T-helper 2 cell treated with Interferon-gamma antibody and Interleukin-4, amounts not matched to agents 5 μg/mL and 100 μg/mL, for 36 hours (primary cell): Measurements from ENCODE around the gene SOX18.

Experiments
- DNase-seq: peaks from one replicate; pipeline ENCODE4 v3.0.0; 2021; ENCODE audit warnings: low spot score
- H3K27ac Mint-ChIP-seq: one replicate; pipeline ENCODE4 v1.8.0; 2021; ENCODE audit warnings: mild to moderate bottlenecking, mixed read lengths
- H3K27me3 Mint-ChIP-seq: one replicate; pipeline ENCODE4 v1.8.0; 2021; ENCODE audit warnings: low read depth, mixed read lengths
- H3K36me3 Mint-ChIP-seq: one replicate; pipeline ENCODE4 v1.8.0; 2021; ENCODE audit warnings: low read depth, mixed read lengths
- H3K4me1 Mint-ChIP-seq: one replicate; pipeline ENCODE4 v1.8.0; 2021; ENCODE audit warnings: low read depth, mixed read lengths
- H3K4me3 Mint-ChIP-seq: one replicate; pipeline ENCODE4 v1.8.0; 2022; ENCODE audit warnings: mild to moderate bottlenecking, moderate library complexity, mixed read lengths
- H3K9me3 Mint-ChIP-seq: one replicate; pipeline ENCODE4 v1.8.0; 2021; ENCODE audit warnings: mixed read lengths

Gene SOX18

DNA sequence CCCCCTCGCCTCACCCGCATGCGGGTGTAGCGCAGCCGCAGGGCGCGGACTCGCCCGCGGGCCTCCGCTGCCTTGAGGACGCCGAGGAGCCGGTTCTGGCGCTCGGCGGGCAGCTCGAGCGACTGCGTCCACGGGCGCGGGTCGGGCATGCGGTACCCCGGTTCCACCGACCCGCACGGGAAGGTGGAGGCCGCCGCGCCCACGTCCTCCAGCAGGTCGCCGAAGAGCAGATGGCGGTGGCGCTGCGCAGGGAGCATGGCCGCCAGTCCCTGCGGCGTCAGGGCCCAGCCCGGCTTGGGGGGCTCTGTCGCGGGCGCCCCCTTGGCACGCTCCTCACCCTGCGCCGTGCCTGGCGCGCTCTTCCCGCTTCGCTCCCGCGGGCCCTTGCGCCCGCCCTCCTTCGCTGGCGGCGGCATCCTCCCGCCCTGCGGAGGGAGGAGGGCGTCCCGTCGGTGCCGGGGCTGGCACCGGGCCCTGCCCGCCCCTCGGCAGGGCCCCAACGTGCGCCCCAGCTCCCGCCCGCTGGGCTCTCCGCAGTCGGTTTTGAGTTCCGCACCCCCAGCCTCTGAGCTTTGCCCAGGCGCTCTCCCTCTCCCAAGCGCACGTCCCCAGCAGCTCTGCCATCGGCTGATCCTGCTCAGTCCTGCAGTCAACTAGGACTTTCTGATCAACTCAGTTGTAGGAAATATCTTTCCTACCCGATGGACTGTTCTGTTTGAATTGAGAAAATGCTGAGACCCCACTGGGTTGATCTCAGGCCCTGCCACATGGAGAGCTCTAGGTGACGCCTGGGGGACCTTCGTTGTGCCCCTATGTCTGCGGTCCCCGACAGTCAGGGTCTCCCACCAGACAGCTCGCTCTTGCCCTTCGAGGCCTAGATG is 34.6 kb upstream of the SOX18 start, which contains the start of gene LKAAEAR1:
LKAAEAR1 (minus strand) TSS at position 595 of the 881 bp plus-strand sequence; CDS start at position 416, 179 bp downstream.
- DNase-seq: no peak
- Mint-ChIP-seq H3K9me3 (no peaks in the 10 kb centered on the region), H3K27ac (peak within 1 kb of the TSS; percentile 67), H3K4me1 (peaks cover 23% of the 10 kb centered on the region), H3K36me3 (peaks cover 1% of the 10 kb centered on the region), H3K4me3 (peak within 1 kb of the TSS; percentile 82), H3K27me3 (peaks cover 46% of the 10 kb centered on the region)

DNA sequence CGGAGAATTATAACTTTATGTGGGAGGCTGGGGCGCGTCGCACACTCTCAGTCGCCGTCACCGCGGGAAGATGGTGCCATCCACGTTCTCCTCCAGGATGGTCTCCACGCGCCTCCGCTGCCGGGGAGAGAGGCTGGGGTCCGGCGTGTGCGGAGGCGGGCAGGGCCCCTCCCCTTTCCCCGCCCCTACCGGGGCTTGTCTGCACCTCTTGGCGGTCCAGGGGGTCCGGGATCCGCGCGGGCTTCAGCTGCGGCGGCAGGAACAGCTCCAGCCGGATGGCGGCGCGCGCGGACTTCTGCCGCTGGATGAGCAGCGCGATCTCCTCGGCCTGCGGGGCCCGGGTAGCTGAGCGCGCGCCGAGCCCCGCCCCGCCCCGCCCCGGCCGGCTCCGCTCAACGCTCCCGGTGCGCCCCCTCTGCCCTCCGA is 34.0 kb upstream of the SOX18 start:
- H3K36me3 Mint-ChIP-seq: peaks cover 3% of the 10 kb centered on the region
- peaks cover 43% of the 10 kb centered on the region for H3K27me3 Mint-ChIP-seq
- H3K4me3 Mint-ChIP-seq: peak overlapping the region; percentile 78
- H3K9me3 Mint-ChIP-seq: no peaks in the 10 kb centered on the region
- DNase-seq: peak; percentile 76
- H3K4me1 Mint-ChIP-seq: peaks cover 23% of the 10 kb centered on the region
- H3K27ac Mint-ChIP-seq: no peak overlapping the region

DNA sequence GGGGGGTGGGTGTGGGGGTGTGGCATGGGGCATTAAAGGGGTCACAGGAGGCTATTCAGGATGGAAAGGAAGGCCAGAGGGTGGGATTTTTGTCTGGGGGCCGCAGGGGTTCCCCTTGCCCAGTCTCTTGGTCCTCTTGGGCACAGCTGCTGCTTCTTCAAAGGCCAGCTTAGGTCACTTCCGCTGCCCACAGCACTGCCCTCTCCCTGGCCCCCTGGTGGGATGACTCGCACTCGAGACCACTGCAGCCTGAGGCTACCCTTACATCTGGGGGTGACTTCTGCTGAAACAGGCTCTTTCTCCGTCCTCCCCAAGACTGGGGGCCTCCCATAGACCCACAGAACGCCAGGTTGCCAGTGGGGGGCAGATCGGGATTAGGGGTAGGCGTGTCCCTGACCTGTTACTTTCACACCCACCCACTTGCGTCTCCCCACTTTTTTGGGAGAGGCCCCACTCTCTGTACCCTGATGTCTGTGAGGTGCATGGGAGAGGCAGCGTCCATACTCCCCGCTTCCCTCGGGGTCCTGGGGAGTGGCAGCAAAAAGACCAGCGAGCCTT is 33.5 kb upstream of the SOX18 start:
- Mint-ChIP-seq H3K4me1 (peaks cover 25% of the 10 kb centered on the region), H3K36me3 (peaks cover 5% of the 10 kb centered on the region), H3K4me3 (peak overlapping the region; percentile 78), H3K27ac (no peak overlapping the region), H3K27me3 (peaks cover 41% of the 10 kb centered on the region), H3K9me3 (no peaks in the 10 kb centered on the region)
- no peak for DNase-seq

DNA sequence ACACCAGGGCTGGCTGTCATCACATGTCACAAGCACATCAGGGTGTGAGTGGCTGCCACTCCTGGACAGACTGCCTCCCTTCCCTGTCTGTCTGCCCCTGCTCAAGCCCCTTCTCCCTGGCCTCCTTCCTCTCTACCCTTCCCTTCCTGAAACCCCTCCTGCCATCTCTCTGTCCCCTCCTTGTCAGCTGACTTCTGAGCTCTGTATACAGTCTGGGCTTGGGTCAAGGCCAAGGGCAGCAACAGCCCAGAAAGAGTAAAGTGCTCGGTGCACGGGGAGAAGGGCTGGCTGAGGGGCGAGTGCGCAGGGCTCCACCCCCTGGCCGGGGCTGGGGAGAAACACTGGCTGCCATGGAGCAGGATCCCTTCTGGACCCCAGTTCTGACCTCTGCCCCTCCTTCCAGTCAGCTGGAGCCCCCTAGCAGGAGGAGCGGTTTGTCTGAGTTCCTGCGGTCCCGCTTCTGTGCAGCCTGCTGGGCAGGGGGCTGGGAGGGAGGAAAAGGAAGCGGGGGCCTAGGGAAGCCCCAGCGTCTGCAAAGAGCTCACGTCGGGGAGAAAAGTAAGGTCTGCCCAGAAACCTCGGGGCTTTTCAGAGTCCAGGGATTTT is 32.8 kb upstream of the SOX18 start:
- Mint-ChIP-seq H3K4me1 (peaks cover 26% of the 10 kb centered on the region), H3K36me3 (peaks cover 10% of the 10 kb centered on the region), H3K4me3 (peak overlapping the region; percentile 52), H3K9me3 (no peaks in the 10 kb centered on the region), H3K27me3 (peaks cover 41% of the 10 kb centered on the region), H3K27ac (no peak overlapping the region)
- DNase-seq: no peak

DNA sequence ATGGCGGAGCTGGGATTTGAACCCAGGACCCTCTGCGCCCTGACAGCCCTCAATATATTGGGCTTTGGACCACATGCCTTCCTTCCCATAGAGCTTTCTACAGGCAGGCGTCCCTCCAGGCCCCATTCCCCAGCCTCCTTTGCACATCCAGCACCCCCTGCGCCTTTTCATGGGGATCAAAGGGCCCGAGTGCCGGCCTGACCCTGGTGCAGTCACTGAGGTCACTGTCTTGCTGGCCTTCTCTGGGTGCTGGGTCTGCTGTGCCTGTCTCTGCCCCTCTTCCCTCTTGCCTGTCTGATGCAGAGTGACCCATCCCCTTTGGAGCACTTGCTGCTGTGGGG is 32.2 kb upstream of the SOX18 start:
- peak overlapping the region; percentile 24 for H3K4me3 Mint-ChIP-seq
- H3K27ac Mint-ChIP-seq: no peak overlapping the region
- no peak for DNase-seq
- no peaks in the 10 kb centered on the region for H3K9me3 Mint-ChIP-seq
- H3K4me1 Mint-ChIP-seq: peaks cover 26% of the 10 kb centered on the region
- peaks cover 10% of the 10 kb centered on the region for H3K36me3 Mint-ChIP-seq
- peaks cover 39% of the 10 kb centered on the region for H3K27me3 Mint-ChIP-seq

DNA sequence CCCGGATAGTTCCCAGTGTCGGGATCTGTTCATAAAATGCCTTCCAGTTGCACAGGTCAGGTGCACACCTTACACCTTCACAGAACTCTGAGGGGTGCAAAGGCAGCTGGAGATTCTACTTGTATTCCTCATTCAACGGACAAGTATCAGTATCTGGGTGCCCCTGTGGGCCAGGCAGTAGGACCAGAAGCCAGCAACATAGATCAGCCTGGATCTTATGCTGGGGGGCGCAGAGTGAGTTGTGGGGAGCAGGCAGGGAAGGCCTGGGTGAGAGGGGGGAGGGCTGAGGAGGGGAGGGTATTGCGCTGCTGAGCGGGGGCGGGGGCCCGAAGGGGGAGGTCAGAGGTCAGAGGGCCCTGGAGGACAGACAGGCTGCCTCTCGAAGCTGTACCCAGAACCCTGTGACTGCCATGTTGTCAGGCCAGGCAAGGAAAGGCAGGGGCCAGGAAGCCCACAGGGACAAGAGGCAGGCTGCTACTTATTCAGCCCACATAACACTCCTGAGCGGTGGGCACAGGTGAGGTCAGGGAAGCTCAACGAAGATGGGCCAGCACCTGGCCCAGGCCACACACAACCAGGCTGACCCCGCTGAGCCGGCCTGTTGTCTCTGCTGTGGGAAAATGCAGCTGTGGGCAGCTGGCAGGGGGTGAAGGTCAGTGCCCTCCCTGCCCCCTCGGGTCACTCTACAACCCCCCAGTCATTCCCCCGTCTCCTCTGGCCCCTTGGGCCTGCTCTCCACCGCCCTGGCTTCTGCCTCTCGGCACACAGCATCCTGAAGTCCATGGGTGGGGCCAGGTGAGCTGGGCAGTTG is 31.6 kb upstream of the SOX18 start:
- H3K4me1 Mint-ChIP-seq: peaks cover 26% of the 10 kb centered on the region
- peak overlapping the region; percentile 76 for H3K4me3 Mint-ChIP-seq
- peaks cover 35% of the 10 kb centered on the region for H3K27me3 Mint-ChIP-seq
- DNase-seq: no peak
- H3K27ac Mint-ChIP-seq: peak overlapping the region; percentile 55
- H3K36me3 Mint-ChIP-seq: peaks cover 11% of the 10 kb centered on the region
- no peaks in the 10 kb centered on the region for H3K9me3 Mint-ChIP-seq

DNA sequence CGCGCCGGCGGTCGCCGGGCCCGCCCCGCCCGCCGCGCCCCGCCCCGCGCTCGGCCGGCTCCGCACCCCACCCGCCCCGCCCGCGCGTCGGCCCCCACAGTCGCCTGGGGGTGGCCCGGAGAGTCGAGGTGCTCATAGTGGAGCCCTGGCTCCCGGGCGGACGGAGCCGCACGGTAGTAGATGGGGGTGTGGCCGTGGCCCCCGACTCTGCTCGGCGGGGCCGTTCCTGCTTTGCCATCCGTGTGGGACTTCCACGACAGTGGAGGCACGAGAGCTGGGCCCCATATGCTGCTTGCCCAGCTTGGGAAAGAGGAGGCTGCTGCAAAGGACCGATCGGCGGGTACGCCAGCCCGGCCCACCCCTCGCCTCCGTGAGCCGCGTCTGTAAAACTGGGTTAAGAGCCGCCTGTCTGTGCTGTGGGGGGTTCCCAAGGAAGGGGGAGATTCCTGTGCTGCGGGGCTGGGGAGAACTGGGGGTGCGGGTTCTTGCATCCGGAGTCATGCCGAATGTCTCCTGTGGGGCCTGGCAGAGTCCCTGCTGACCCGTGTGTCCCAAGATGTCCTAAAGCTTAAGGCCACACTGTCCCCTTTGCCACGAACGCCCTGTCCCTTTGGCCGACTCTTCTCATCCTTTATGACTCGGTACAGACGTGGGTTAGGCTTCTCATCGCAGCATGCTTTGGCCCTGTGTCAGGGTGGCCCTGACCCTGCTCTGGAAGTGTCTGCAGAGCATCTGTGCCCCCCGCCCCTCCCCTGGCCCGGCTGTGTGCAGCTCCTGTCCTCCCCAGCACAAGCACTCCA is 30.8 kb upstream of the SOX18 start, which contains the start of gene OPRL1:
OPRL1 (plus strand) TSS at position 70 of the 800 bp plus-strand sequence. CDS start 12,639 bp downstream, outside the sequence.
- Mint-ChIP-seq H3K9me3 (no peaks in the 10 kb centered on the region), H3K4me1 (peaks cover 30% of the 10 kb centered on the region), H3K36me3 (peaks cover 19% of the 10 kb centered on the region), H3K4me3 (peak within 1 kb of the TSS; percentile 90), H3K27ac (peak within 1 kb of the TSS; percentile 79), H3K27me3 (peaks cover 27% of the 10 kb centered on the region)
- no peak for DNase-seq

DNA sequence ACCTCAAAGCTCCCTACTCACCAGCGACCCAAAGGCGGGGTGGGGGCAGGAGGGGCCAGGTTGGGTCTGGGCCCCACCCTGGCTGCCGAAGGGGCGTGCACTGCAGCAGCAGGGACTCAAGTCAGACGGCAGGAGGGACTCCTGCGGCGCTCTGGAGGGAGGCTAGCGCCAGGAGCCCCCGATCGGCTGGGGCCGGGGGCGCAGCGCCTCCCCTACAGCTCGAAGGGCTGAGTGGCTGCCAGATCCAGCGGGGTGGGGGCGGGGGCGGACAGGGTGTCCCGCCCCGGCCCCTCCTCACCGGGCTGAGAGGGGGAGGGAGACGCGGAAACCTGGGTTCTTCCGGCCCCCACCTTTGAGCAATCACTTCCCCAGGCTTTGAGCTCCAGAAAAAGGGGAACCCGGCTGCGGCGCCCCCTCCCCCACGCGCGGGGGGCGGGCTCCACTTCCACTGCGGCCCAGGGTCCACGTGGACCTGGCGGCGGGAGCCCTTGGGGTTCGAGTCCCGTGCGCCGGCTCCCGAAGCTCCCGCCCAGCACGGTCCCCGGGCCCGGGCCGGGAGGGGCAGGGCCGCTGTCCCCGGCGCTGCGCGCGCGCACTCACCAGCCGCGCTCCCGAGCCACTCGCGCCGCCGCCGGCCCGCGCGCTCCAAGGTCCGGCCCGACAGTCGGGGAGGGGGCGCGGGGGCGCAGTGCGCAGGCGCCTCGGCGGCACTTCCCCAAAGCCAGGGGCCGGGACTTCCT is 30.0 kb upstream of the SOX18 start, which contains the start of gene RGS19:
RGS19 (minus strand) TSS at position 246 of the 740 bp plus-strand sequence. CDS start 2,632 bp downstream, outside the sequence.
- peaks cover 23% of the 10 kb centered on the region for H3K36me3 Mint-ChIP-seq
- H3K27me3 Mint-ChIP-seq: peaks cover 21% of the 10 kb centered on the region
- H3K27ac Mint-ChIP-seq: peak within 1 kb of the TSS; percentile 79
- peaks cover 29% of the 10 kb centered on the region for H3K4me1 Mint-ChIP-seq
- no peaks in the 10 kb centered on the region for H3K9me3 Mint-ChIP-seq
- peak within 1 kb of the TSS; percentile 90 for H3K4me3 Mint-ChIP-seq
- peak; percentile 85 for DNase-seq

DNA sequence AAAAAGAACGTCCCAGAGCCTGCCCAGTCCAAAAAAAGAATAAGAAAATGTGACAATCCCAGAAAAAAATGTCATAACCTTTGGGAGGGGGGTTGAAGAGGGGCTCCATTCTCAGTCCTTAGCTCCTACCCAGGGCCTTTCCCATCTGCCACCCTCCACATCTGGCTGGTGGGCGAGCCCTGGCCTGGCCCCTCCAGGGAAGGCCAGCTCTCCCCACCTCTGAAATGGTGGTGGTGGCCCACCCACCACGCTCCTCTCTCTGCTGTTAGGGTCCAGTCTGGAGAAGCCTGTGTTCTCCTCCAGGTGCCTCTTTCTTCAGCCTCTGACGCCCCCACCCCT is 29.5 kb upstream of the SOX18 start:
- no peaks in the 10 kb centered on the region for H3K9me3 Mint-ChIP-seq
- H3K4me1 Mint-ChIP-seq: peaks cover 28% of the 10 kb centered on the region
- peaks cover 18% of the 10 kb centered on the region for H3K27me3 Mint-ChIP-seq
- no peak for DNase-seq
- peak overlapping the region; percentile 79 for H3K27ac Mint-ChIP-seq
- peak overlapping the region; percentile 90 for H3K4me3 Mint-ChIP-seq
- H3K36me3 Mint-ChIP-seq: peaks cover 25% of the 10 kb centered on the region

DNA sequence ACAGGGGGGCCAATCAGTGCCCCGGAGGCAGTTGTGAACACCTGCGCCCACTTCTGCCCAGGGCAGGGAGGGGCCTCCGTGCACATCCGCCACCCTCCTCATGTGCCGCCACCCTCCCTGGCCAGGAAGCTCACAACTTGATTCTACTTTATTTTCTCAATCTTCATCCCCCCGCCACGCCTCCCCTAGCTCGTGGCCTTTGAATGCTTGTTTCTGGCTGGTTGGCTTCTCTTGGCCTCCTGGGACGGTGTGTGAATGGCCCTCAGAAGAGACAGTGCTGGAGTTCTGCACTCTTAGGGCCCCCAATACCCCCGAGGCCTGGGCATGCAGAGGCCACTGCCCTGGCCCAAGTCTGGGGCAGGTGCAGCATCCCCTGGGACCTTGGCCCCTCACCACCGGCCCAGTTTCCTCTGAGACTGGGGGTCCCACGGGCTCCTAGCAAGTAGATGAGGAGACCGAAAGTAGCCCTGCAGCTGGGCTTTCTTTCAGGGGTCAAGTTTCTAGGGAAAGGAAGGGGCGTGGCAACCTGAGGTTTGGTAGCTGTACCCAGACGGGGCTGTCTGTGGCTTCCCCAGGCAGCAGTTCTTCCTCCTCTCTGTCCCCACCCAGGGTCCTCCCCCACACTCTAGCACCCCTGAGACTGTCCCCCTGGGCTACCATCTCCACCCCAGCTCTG is 28.6 kb upstream of the SOX18 start:
- Mint-ChIP-seq H3K4me1 (peaks cover 25% of the 10 kb centered on the region), H3K36me3 (peaks cover 28% of the 10 kb centered on the region), H3K9me3 (no peaks in the 10 kb centered on the region), H3K4me3 (peak overlapping the region; percentile 90), H3K27ac (peak overlapping the region; percentile 79), H3K27me3 (peaks cover 15% of the 10 kb centered on the region)
- DNase-seq: peak; percentile 51

DNA sequence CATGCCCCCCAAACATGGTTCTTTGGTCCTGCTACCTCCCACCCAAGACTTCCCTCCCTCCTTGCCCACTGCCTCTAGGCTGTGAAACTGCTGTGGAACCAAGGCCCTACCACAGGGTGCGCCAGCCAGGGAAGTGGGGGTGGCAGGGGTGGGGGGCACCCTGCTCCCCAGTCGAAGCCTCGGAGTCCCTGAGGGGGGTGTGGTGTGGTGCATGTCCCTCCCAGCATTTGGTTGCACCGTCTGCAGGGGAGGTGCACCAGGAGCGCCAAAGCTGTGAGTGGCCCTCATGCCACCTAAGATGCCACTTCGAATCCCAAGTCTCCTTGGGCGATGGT is 28.1 kb upstream of the SOX18 start:
- H3K4me1 Mint-ChIP-seq: peaks cover 21% of the 10 kb centered on the region
- H3K27me3 Mint-ChIP-seq: peaks cover 10% of the 10 kb centered on the region
- H3K4me3 Mint-ChIP-seq: peak overlapping the region; percentile 90
- H3K9me3 Mint-ChIP-seq: no peaks in the 10 kb centered on the region
- peak overlapping the region; percentile 79 for H3K27ac Mint-ChIP-seq
- peaks cover 29% of the 10 kb centered on the region for H3K36me3 Mint-ChIP-seq
- no peak for DNase-seq

DNA sequence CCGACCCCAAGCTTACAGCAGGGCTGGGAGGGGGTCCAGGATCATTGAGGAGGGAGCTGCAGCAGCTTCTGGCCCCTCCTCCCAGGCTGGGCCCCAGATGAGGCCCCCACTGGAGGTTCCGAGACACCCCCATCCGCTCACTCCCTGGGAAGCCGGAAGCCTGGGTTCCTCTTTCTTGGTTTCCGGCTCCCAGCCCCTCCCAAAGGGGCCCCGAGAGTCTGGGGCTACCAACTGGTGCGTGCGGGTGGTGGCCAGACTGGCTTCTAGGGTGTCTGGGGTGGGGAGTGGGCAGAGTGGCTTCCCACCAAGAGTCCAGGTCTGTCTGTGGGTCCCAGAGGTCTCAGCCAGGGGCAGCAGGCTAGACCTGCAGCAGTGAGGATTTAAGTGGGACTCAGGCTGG is 27.7 kb upstream of the SOX18 start:
- Mint-ChIP-seq H3K36me3 (peaks cover 34% of the 10 kb centered on the region), H3K27ac (peak overlapping the region; percentile 81), H3K4me3 (peak overlapping the region; percentile 90), H3K4me1 (peaks cover 21% of the 10 kb centered on the region), H3K9me3 (no peaks in the 10 kb centered on the region), H3K27me3 (peaks cover 7% of the 10 kb centered on the region)
- DNase-seq: no peak
